ENCODE results near the gene DNAI2. TPM values are rescaled to one million over a fixed set of nuclear protein-coding genes. Genes with fewer than 3 reads are reported as not detected.

Gene DNAI2
- total and polyA plus RNA-seq, 8 donors, result 0.11 to 0.77 TPM; not detected in 6

DNA sequence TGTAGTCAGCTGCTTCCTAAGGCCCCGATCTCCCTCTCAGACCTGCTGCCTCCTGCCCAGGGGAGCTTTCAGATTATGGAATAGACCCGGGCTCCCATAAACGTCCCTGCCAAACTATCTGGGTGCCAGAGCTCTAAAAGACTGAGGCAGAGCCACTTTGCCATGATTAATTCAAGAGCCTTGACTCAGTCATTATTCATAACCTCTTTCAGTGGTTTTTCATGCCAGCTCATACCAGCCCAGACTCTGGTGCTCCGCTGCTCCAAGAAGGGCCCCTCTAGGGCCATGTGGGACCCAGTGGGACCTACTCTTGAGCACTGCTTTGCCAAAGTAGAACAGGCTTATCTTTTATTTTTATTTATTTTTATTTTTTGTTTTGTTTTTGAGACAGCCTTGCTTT, 23.9 kb downstream of the DNAI2 start:
- no peaks in the 10 kb centered on the region for H3K9me3 ChIP-seq
- intact Hi-C loops (cut with DNase I), result loop anchor here in 1 of 3 donors (10.0 kb wide), 1 partner anchor 83 kb away; the partner anchor contains the start of gene TTYH2
- TF ChIP-seq, protein P1, sequence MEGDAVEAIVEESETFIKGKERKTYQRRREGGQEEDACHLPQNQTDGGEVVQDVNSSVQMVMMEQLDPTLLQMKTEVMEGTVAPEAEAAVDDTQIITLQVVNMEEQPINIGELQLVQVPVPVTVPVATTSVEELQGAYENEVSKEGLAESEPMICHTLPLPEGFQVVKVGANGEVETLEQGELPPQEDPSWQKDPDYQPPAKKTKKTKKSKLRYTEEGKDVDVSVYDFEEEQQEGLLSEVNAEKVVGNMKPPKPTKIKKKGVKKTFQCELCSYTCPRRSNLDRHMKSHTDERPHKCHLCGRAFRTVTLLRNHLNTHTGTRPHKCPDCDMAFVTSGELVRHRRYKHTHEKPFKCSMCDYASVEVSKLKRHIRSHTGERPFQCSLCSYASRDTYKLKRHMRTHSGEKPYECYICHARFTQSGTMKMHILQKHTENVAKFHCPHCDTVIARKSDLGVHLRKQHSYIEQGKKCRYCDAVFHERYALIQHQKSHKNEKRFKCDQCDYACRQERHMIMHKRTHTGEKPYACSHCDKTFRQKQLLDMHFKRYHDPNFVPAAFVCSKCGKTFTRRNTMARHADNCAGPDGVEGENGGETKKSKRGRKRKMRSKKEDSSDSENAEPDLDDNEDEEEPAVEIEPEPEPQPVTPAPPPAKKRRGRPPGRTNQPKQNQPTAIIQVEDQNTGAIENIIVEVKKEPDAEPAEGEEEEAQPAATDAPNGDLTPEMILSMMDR (IDR thresholded peaks at IDR 0.05), result no peak
- no peaks in the 10 kb centered on the region for H3K4me1 ChIP-seq
- 63 to 74% methylated on average over 4 of the region's 4 CpGs for WGBS, 2 donors
- no peak for ATAC-seq
- H3K27me3 ChIP-seq, result no peaks in the 10 kb centered on the region
- no peak for FAIRE-seq
- no peaks in the 10 kb centered on the region for H3K36me3 ChIP-seq
- no peak for DNase-seq
- H3K27ac ChIP-seq, result no peak overlapping the region
- H3K4me3 ChIP-seq, result no peak overlapping the region

GRCh38 chr17:74298778-74299177, 24.7 kb downstream of the DNAI2 start:
- TF ChIP-seq, protein P1 (IDR thresholded peaks at IDR 0.05), result no peak
- Histone ChIP-seq H3K4me3 (no peak overlapping the region), H3K27ac (no peak overlapping the region), H3K36me3 (no peaks in the 10 kb centered on the region), H3K9me3 (no peaks in the 10 kb centered on the region), H3K4me1 (no peaks in the 10 kb centered on the region), H3K27me3 (no peaks in the 10 kb centered on the region)
- WGBS, 2 donors, result 75 to 76% methylated on average over 7 of the region's 7 CpGs
- ATAC-seq, result no peak
- DNase-seq, result no peak
- intact Hi-C loops (cut with DNase I), result loop anchor here in 1 of 3 donors (10.0 kb wide), 1 partner anchor 84 kb away; the partner anchor contains the start of gene TTYH2
- no peak for FAIRE-seq

- DNase-seq, result no peak
- H3K27ac ChIP-seq, result no peak overlapping the region
- no peak for FAIRE-seq
- no peaks in the 10 kb centered on the region for H3K27me3 ChIP-seq
- no peaks in the 10 kb centered on the region for H3K4me1 ChIP-seq
- 69 to 74% methylated on average over 11 of the region's 11 CpGs for WGBS, 2 donors
- H3K9me3 ChIP-seq, result no peaks in the 10 kb centered on the region
- no peaks in the 10 kb centered on the region for H3K36me3 ChIP-seq
- intact Hi-C loops (cut with DNase I), result loop anchor here in 1 of 3 donors (10.0 kb wide), 1 partner anchor 85 kb away; the partner anchor contains the start of gene TTYH2
- no peak overlapping the region for H3K4me3 ChIP-seq
- no peak for ATAC-seq
- TF ChIP-seq, protein P1 (IDR thresholded peaks at IDR 0.05), result no peak
Measured at GRCh38 chr17:74299226-74300009, 25.4 kb downstream of the DNAI2 start.

DNA sequence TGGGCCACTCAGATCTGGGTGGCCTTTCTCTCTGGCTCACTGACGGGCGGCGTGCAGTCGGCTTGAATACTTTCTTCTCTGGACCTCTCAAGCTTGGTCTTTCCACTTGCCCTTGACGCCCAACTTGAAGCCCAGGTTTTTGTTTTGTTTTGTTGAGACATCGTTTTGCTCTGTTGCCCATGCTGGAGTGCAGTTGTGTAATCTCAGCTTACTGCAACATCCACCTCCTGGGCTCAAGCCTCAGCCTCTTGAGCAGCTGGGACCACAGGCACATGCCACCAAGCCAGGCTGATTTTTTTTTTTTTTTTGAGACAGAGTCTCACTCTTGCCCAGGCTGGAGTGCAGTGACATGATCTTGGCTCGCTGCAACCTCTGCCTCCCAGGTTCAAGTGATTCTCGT, 29.3 kb downstream of the DNAI2 start:
- Histone ChIP-seq H3K27ac (no peak overlapping the region), H3K4me1 (no peaks in the 10 kb centered on the region), H3K9me3 (no peaks in the 10 kb centered on the region), H3K36me3 (no peaks in the 10 kb centered on the region), H3K27me3 (no peaks in the 10 kb centered on the region), H3K4me3 (no peak overlapping the region)
- DNase-seq (no peak), ATAC-seq (no peak), FAIRE-seq (no peak)
- TF ChIP-seq, protein P1 (IDR thresholded peaks at IDR 0.05), result no peak
- WGBS, 2 donors, result 80 to 88% methylated on average over 8 of the region's 8 CpGs
- intact Hi-C loops (cut with DNase I), result no loop called here

DNA sequence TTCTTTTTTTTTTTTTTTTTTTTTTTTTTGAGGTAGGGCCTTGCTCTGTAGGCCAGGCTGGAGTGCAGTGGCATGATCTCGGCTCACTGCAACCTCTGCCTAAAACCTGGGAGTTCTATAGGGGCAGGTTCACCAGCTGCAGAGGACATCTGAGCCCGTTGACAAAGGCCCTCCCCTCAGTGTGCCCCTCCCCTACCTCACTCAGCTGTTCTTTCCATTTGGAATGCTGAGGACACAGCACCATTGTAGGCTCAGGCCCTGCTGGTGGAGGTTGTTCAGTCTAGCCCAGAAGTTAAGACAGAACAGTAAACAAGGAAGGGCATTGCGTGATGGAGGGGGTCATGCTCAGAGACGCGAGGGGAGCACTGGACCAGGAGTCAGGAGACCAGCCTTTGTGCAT, 30.1 kb downstream of the DNAI2 start:
- Histone ChIP-seq H3K4me3 (no peak overlapping the region), H3K36me3 (no peaks in the 10 kb centered on the region), H3K27me3 (no peaks in the 10 kb centered on the region), H3K4me1 (no peaks in the 10 kb centered on the region), H3K9me3 (no peaks in the 10 kb centered on the region), H3K27ac (no peak overlapping the region)
- TF ChIP-seq, protein P1 (IDR thresholded peaks at IDR 0.05), result no peak
- no peak for FAIRE-seq
- intact Hi-C loops (cut with DNase I), result no loop called here
- 59 to 60% methylated on average over 5 of the region's 5 CpGs for WGBS, 2 donors
- no peak for DNase-seq
- no peak for ATAC-seq
